Activated T-cell treated with anti-CD3 and anti-CD28 coated beads, Interleukin-2, amount 50 U/mL, for 72 hours (primary cell): ENCODE results near the gene CCDC27. TPM values are rescaled to one million over a fixed set of nuclear protein-coding genes. Genes with fewer than 3 reads are reported as not detected.
"Not testable (repeated sequence)": the region's sequence is repeated elsewhere in the genome, so short reads cannot be mapped to it uniquely, and the experiment has no call there.

ENCODE experiments used
- ATAC-seq, 2 donors: fragments of 150-1000 bp; cut with Tn5 transposase; replicated peaks in 1 of 2; 2 replicates each; pipeline ENCODE4 v1.10.0; 2021; ENCODE audit warnings: moderate library complexity in 2 of 2, mild to moderate bottlenecking in 1 of 2
- DNase-seq, 2 donors: peaks; one replicate each; pipeline ENCODE4 v3.0.0; 2021 to 2022; ENCODE audit warnings: mixed read lengths in 1 of 2
- H3K27ac Mint-ChIP-seq: one replicate; pipeline ENCODE4 v1.8.0; 2022; ENCODE audit warnings: mild to moderate bottlenecking, moderate library complexity, mixed read lengths
- H3K27me3 Mint-ChIP-seq: one replicate; pipeline ENCODE4 v1.8.0; 2022; ENCODE audit warnings: low read depth, mixed read lengths
- H3K36me3 Mint-ChIP-seq, 2 donors: one replicate each; pipeline ENCODE4 v1.8.0; 2022; ENCODE audit warnings: mixed read lengths in 2 of 2, mild to moderate bottlenecking in 1 of 2; ENCODE audit not compliant: insufficient read depth in 2 of 2
- H3K4me1 Mint-ChIP-seq: one replicate; pipeline ENCODE4 v1.8.0; 2022; ENCODE audit warnings: low read depth, mixed read lengths
- H3K4me3 Mint-ChIP-seq, 2 donors: one replicate each; pipeline ENCODE4 v1.8.0; 2022; ENCODE audit warnings: mild to moderate bottlenecking in 2 of 2, mixed read lengths in 2 of 2, moderate library complexity in 2 of 2
- H3K9me3 Mint-ChIP-seq, 2 donors: one replicate each; pipeline ENCODE4 v1.8.0; 2022; ENCODE audit warnings: mixed read lengths in 2 of 2
- total RNA-seq, 2 donors: library from RNA; stranded (reverse); gene quantifications; one replicate each; pipeline ENCODE4 v1.2.3, GENCODE V29; 2022

CCDC27 gene
- total RNA-seq, 2 donors from 2014 or later = not detected

GRCh38 chr1:3712573-3713535, 39.4 kb upstream of the CCDC27 start:
- no peak overlapping the region for H3K27ac Mint-ChIP-seq
- H3K36me3 Mint-ChIP-seq = no peaks in the 10 kb centered on the region
- no peak overlapping the region for H3K4me3 Mint-ChIP-seq

GRCh38 chr1:3713840-3714239, 38.4 kb upstream of the CCDC27 start:
- DNase-seq (no peak), ATAC-seq (no peak)
- H3K36me3 Mint-ChIP-seq = no peaks in the 10 kb centered on the region
- no peak overlapping the region for H3K4me3 Mint-ChIP-seq
- H3K4me1 Mint-ChIP-seq = no peaks in the 10 kb centered on the region
- H3K27ac Mint-ChIP-seq = no peak overlapping the region
- H3K27me3 Mint-ChIP-seq = no peaks in the 10 kb centered on the region
- no peaks in the 10 kb centered on the region for H3K9me3 Mint-ChIP-seq

More at GRCh38 chr1:3712573-3713535, 39.4 kb upstream of the CCDC27 start:
- H3K4me1 Mint-ChIP-seq = no peaks in the 10 kb centered on the region
- no peaks in the 10 kb centered on the region for H3K9me3 Mint-ChIP-seq
- no peaks in the 10 kb centered on the region for H3K27me3 Mint-ChIP-seq
- DNase-seq (no peak), ATAC-seq (no peak)

DNA sequence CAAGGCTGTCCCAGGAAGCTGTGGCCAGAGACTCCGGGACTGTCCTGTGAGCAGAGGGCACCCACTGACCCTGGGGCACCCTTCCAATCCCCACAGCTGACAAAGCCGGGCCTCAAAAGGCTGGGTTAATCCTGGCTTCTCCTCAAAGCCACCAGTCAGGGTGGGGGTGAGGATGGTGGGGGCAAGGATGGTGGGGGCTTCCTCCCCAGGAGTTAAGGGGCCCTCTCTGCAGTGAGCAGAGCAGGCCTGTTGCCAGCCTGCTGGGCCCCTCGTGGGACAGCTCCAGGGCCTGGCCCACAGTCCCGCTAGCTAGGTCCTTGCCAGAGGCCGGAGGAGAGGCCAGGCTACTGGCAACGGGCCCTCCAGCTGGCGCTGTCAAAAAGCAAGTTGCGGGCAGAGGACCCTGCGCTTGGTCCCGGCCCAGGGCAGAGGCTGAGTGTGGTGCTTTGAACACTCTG, 37.9 kb upstream of the CCDC27 start:
- Mint-ChIP-seq H3K27ac (no peak overlapping the region), H3K36me3 (no peaks in the 10 kb centered on the region), H3K9me3 (no peaks in the 10 kb centered on the region), H3K27me3 (no peaks in the 10 kb centered on the region), H3K4me3 (no peak overlapping the region), H3K4me1 (no peaks in the 10 kb centered on the region)
- ATAC-seq (no peak), DNase-seq (no peak)

- Mint-ChIP-seq H3K4me1 (no peaks in the 10 kb centered on the region), H3K27me3 (no peaks in the 10 kb centered on the region), H3K36me3 (no peaks in the 10 kb centered on the region), H3K4me3 (no peak overlapping the region), H3K27ac (no peak overlapping the region), H3K9me3 (no peaks in the 10 kb centered on the region)
- DNase-seq (no peak), ATAC-seq (no peak)
These were observed 37.4 kb upstream of the CCDC27 start for GRCh38 chr1:3714814-3715213.

- ATAC-seq (no peak), DNase-seq (no peak)
- Mint-ChIP-seq H3K4me3 (no peak overlapping the region), H3K27ac (no peak overlapping the region), H3K27me3 (no peaks in the 10 kb centered on the region), H3K4me1 (no peaks in the 10 kb centered on the region), H3K36me3 (no peaks in the 10 kb centered on the region), H3K9me3 (no peaks in the 10 kb centered on the region)
These were observed 35.9 kb upstream of the CCDC27 start for GRCh38 chr1:3716351-3716750.

- ATAC-seq (no peak), DNase-seq (no peak)
- no peak overlapping the region for H3K4me3 Mint-ChIP-seq
- H3K9me3 Mint-ChIP-seq = no peaks in the 10 kb centered on the region
- no peaks in the 10 kb centered on the region for H3K36me3 Mint-ChIP-seq
- no peaks in the 10 kb centered on the region for H3K4me1 Mint-ChIP-seq
- no peak overlapping the region for H3K27ac Mint-ChIP-seq
- H3K27me3 Mint-ChIP-seq = no peaks in the 10 kb centered on the region
These were observed 35.1 kb upstream of the CCDC27 start for GRCh38 chr1:3717041-3717714.

- ATAC-seq (peak; percentile 23 to 34), DNase-seq (no peak)
These were observed 34.3 kb upstream of the CCDC27 start for GRCh38 chr1:3717715-3718601.

GRCh38 chr1:3718764-3719163, 33.5 kb upstream of the CCDC27 start:
- no peak for ATAC-seq
- no peak overlapping the region for H3K4me3 Mint-ChIP-seq
- no peaks in the 10 kb centered on the region for H3K36me3 Mint-ChIP-seq
- no peak for DNase-seq
- no peaks in the 10 kb centered on the region for H3K27me3 Mint-ChIP-seq
- no peaks in the 10 kb centered on the region for H3K4me1 Mint-ChIP-seq
- H3K27ac Mint-ChIP-seq = no peak overlapping the region
- H3K9me3 Mint-ChIP-seq = no peaks in the 10 kb centered on the region

More at GRCh38 chr1:3717715-3718601, 34.3 kb upstream of the CCDC27 start:
- no peaks in the 10 kb centered on the region for H3K27me3 Mint-ChIP-seq
- no peaks in the 10 kb centered on the region for H3K4me1 Mint-ChIP-seq
- no peak overlapping the region for H3K4me3 Mint-ChIP-seq
- no peaks in the 10 kb centered on the region for H3K9me3 Mint-ChIP-seq
- no peaks in the 10 kb centered on the region for H3K36me3 Mint-ChIP-seq
- no peak overlapping the region for H3K27ac Mint-ChIP-seq

- Mint-ChIP-seq H3K4me3 (no peak overlapping the region), H3K4me1 (no peaks in the 10 kb centered on the region), H3K36me3 (no peaks in the 10 kb centered on the region), H3K27me3 (peaks cover 7% of the 10 kb centered on the region), H3K9me3 (no peaks in the 10 kb centered on the region), H3K27ac (no peak overlapping the region)
- ATAC-seq (no peak), DNase-seq (no peak)
These were observed 30.2 kb upstream of the CCDC27 start for GRCh38 chr1:3721955-3722465.

- H3K36me3 Mint-ChIP-seq = no peaks in the 10 kb centered on the region
- ATAC-seq (no peak), DNase-seq (no peak)
- H3K9me3 Mint-ChIP-seq = no peaks in the 10 kb centered on the region
- no peaks in the 10 kb centered on the region for H3K4me1 Mint-ChIP-seq
- peaks cover 7% of the 10 kb centered on the region for H3K27me3 Mint-ChIP-seq
- no peak overlapping the region for H3K27ac Mint-ChIP-seq
- H3K4me3 Mint-ChIP-seq = no peak overlapping the region
These were observed 29.4 kb upstream of the CCDC27 start for GRCh38 chr1:3722846-3723245.

- ATAC-seq = peak; percentile 61 to 63
- not testable (repeated sequence) for H3K27ac Mint-ChIP-seq
These were observed 27.7 kb upstream of the CCDC27 start for GRCh38 chr1:3724416-3725030.

DNA sequence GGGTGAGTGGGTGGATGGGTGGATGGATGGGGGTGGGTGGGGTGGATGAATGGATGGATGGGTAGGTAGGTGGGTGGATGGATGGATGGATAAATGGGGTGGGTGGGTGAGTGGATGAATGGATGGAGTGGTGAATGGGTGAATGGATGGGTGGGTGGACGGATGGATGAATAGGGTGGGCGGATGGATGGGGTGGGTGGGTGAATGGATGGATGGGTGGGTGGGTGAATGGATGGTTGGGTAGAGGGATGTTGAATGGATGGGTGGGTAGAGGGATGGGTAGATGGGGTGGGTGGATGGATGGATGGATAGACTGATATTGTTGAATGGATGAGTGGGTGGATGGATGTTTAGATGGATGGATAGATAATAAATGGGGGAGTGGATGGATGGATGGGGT, 26.9 kb upstream of the CCDC27 start:
- Mint-ChIP-seq H3K36me3 (no peaks in the 10 kb centered on the region), H3K4me1 (no peaks in the 10 kb centered on the region), H3K9me3 (no peaks in the 10 kb centered on the region), H3K27ac (no peak overlapping the region), H3K4me3 (no peak overlapping the region), H3K27me3 (peaks cover 14% of the 10 kb centered on the region)
- ATAC-seq = no peak
- no peak for DNase-seq

More at GRCh38 chr1:3724416-3725030, 27.7 kb upstream of the CCDC27 start:
- not testable (repeated sequence) for H3K4me3 Mint-ChIP-seq, H3K36me3 Mint-ChIP-seq, H3K4me1 Mint-ChIP-seq, H3K9me3 Mint-ChIP-seq
- peak; percentile 79 to 81 for DNase-seq
- H3K27me3 Mint-ChIP-seq = peaks cover 14% of the 10 kb centered on the region
